GM18505 (cell line): ENCODE results near the gene ZNF221.

ENCODE experiments used
- ATAC-seq: cut with Tn5 transposase; IDR thresholded peaks from one replicate; pipeline ENCODE4 v1.9.1; 2021; ENCODE audit not compliant: unreplicated experiment
- POLR2A ChIP-seq: IDR thresholded peaks from 4 replicates; pipeline ENCODE4 v1.6.1; 2011; ENCODE audit warnings: borderline replicate concordance; ENCODE audit not compliant: insufficient read depth, insufficient read length; ENCODE audit errors: extremely low read depth

Gene ZNF221

GRCh38 chr19:43997631-43998290 lies 46.7 kb downstream of the ZNF221 start:
- no peak for ATAC-seq
- no peak for TF ChIP-seq POLR2A

GRCh38 chr19:44002212-44002565 lies 51.2 kb downstream of the ZNF221 start:
- no peak for TF ChIP-seq POLR2A

GRCh38 chr19:44002566-44003460 lies 51.8 kb downstream of the ZNF221 start, which contains the start of gene ZNF230:
ZNF230 (plus strand) TSS chr19:44002957; CDS start chr19:44007079, 4,122 bp downstream.
- ATAC-seq: peak; percentile 91
- peak; percentile 78 for TF ChIP-seq POLR2A

More at GRCh38 chr19:44002212-44002565, 51.2 kb downstream of the ZNF221 start:
- ATAC-seq: no peak

- no peak for TF ChIP-seq POLR2A
- ATAC-seq: no peak
Observed at GRCh38 chr19:44003461-44004009, 52.5 kb downstream of the ZNF221 start.

- TF ChIP-seq POLR2A: no peak
- ATAC-seq: no peak
Observed at GRCh38 chr19:44005973-44006372, 54.9 kb downstream of the ZNF221 start.

- TF ChIP-seq POLR2A: no peak
- ATAC-seq: no peak
Observed at GRCh38 chr19:44007473-44007872, 56.4 kb downstream of the ZNF221 start.

- no peak for TF ChIP-seq POLR2A
- no peak for ATAC-seq
Observed at GRCh38 chr19:44010468-44010867, 59.4 kb downstream of the ZNF221 start.
